ENCODE results near the gene CPEB4.

CPEB4 gene

DNA sequence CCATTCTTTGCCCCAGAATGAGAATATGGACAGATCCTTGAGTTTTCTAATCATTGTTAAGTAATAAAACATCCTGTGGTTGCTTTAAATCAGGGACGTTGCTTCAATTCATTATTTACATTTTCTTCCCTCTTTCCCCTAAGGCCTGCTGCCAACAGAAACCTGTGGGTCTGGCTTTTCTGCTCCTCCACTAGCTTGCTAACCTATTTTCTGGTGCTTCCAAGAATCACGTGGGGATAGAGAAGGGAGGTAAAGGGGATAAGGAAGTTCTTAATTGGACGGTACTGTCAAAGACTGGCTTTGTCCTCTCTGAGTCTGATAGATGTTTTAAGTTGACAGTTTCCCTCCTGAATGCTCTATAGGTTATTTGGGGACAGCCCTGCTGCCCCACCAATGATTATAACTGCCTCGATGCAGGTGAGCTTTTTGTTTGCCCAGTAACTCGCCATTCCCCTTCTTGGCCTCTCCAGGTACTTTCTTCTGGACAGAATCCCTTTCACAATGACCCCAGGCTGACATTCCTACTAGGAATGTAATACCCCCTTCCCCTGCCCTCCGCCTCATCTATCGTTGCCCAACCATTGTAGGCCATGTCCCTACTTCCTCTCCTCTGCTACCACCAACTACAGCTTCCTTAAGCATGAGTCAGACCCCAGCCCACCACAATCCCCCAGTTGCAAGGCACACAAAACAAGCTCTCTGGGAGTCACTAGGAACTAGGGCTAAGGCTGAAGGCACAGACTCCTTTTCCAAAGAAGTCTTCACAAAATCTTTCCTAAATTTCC, 19.9 kb upstream of the CPEB4 start:
- TF ChIP-seq TAF1 (IDR thresholded peaks at IDR 0.05; ENCODE audit: borderline replicate concordance, insufficient read depth, low read length): no peak
- no peak for TF ChIP-seq SIN3A (IDR thresholded peaks at IDR 0.05; ENCODE audit: borderline replicate concordance, insufficient read depth, low read length)
- TF ChIP-seq POLR2AphosphoS5 (IDR thresholded peaks at IDR 0.05; ENCODE audit: low read depth, low read length): no peak
- no peak for TF ChIP-seq FOXP2 (optimal IDR thresholded peaks at IDR 0.05; ENCODE audit: borderline replicate concordance, extremely low read depth, extremely low read length, insufficient read depth)
- TF ChIP-seq, protein P1, sequence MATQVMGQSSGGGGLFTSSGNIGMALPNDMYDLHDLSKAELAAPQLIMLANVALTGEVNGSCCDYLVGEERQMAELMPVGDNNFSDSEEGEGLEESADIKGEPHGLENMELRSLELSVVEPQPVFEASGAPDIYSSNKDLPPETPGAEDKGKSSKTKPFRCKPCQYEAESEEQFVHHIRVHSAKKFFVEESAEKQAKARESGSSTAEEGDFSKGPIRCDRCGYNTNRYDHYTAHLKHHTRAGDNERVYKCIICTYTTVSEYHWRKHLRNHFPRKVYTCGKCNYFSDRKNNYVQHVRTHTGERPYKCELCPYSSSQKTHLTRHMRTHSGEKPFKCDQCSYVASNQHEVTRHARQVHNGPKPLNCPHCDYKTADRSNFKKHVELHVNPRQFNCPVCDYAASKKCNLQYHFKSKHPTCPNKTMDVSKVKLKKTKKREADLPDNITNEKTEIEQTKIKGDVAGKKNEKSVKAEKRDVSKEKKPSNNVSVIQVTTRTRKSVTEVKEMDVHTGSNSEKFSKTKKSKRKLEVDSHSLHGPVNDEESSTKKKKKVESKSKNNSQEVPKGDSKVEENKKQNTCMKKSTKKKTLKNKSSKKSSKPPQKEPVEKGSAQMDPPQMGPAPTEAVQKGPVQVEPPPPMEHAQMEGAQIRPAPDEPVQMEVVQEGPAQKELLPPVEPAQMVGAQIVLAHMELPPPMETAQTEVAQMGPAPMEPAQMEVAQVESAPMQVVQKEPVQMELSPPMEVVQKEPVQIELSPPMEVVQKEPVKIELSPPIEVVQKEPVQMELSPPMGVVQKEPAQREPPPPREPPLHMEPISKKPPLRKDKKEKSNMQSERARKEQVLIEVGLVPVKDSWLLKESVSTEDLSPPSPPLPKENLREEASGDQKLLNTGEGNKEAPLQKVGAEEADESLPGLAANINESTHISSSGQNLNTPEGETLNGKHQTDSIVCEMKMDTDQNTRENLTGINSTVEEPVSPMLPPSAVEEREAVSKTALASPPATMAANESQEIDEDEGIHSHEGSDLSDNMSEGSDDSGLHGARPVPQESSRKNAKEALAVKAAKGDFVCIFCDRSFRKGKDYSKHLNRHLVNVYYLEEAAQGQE (IDR thresholded peaks at IDR 0.05; ENCODE audit: insufficient read depth in 1 of 2, low read depth in 2 of 2, low read length in 2 of 2): no peak

DNA sequence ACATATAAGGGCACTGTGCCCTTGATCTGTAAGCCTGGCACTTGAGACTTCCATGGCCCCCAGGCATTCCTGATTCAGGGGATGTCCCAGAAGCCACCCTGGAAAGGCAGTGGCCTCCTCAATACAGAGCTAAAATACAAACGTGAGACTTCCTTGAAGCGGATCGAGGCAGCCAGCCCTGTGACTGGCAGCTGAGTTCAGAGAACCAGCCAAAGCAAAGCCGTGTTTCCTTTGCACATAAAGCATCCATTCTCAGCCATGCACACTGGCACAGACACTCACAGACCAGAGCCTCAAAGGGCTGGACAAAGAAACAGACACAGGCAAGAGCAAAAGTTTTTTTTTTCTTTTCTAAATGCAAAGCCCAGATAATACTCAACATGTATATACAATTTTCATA, 18.8 kb upstream of the CPEB4 start:
- TF ChIP-seq, protein P1 (IDR thresholded peaks at IDR 0.05; ENCODE audit: insufficient read depth in 1 of 2, low read depth in 2 of 2, low read length in 2 of 2): no peak
- TF ChIP-seq FOXP2 (optimal IDR thresholded peaks at IDR 0.05; ENCODE audit: borderline replicate concordance, extremely low read depth, extremely low read length, insufficient read depth) (no peak), TAF1 (IDR thresholded peaks at IDR 0.05; ENCODE audit: borderline replicate concordance, insufficient read depth, low read length) (no peak), SIN3A (IDR thresholded peaks at IDR 0.05; ENCODE audit: borderline replicate concordance, insufficient read depth, low read length) (no peak), POLR2AphosphoS5 (IDR thresholded peaks at IDR 0.05; ENCODE audit: low read depth, low read length) (no peak)

DNA sequence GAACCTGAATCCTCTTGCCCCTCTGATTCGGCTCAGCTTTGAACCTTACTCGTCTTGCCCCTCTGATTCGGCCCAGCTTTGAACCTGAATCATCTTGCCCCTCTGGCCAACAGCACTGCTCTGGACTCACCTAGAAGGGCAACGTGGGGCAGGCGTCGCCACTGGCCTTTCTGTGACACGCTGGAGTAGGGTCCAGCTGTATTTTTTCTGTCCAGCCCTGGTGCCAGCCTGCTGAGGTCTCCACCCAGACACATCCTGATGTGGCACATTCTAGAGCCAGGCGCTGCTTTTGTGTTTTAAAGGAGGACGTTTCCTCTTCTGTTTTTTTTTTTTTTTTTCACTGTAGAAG, 15.2 kb upstream of the CPEB4 start:
- TF ChIP-seq SIN3A (IDR thresholded peaks at IDR 0.05; ENCODE audit: borderline replicate concordance, insufficient read depth, low read length): no peak
- no peak for TF ChIP-seq POLR2AphosphoS5 (IDR thresholded peaks at IDR 0.05; ENCODE audit: low read depth, low read length)
- TF ChIP-seq, protein P1 (IDR thresholded peaks at IDR 0.05; ENCODE audit: insufficient read depth in 1 of 2, low read depth in 2 of 2, low read length in 2 of 2): no peak
- TF ChIP-seq TAF1 (IDR thresholded peaks at IDR 0.05; ENCODE audit: borderline replicate concordance, insufficient read depth, low read length): no peak
- TF ChIP-seq FOXP2 (optimal IDR thresholded peaks at IDR 0.05; ENCODE audit: borderline replicate concordance, extremely low read depth, extremely low read length, insufficient read depth): no peak

DNA sequence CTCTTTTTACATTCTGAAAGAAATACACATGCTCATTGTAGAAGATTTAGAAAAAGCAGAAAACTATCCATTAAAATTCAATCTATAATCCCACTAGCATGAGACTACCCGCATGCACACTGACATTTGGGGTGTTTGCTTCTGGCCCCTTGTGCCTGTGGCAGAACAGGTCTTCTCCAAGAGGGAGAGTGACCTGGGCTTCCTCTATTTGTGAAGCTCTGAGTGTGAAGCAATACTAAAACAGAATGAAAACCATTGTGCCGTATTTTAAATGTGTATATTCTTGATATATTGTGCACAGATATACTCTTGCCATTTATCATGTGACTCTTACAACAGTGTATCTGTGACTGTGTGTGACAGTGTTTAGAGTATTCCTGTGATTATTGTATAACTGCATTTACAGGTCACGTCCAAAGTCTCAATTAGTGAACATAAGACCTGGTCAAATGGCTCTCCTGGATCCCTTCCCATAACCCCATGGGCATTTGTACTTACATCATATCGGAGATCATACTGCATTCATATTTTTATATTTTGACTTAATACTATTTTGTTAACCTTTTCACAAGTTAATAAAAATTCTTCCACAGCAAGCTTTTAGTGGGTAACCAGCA, 14.7 kb upstream of the CPEB4 start:
- TF ChIP-seq TAF1 (IDR thresholded peaks at IDR 0.05; ENCODE audit: borderline replicate concordance, insufficient read depth, low read length): no peak
- TF ChIP-seq SIN3A (IDR thresholded peaks at IDR 0.05; ENCODE audit: borderline replicate concordance, insufficient read depth, low read length): no peak
- no peak for TF ChIP-seq FOXP2 (optimal IDR thresholded peaks at IDR 0.05; ENCODE audit: borderline replicate concordance, extremely low read depth, extremely low read length, insufficient read depth)
- TF ChIP-seq, protein P1 (IDR thresholded peaks at IDR 0.05; ENCODE audit: insufficient read depth in 1 of 2, low read depth in 2 of 2, low read length in 2 of 2): no peak

Measured in PFSK-1 (cell line).